Stomach (tissue), 9 donors: Measurements from ENCODE around the gene ZBTB8A. TPM values are rescaled to one million over a fixed set of nuclear protein-coding genes. Genes with fewer than 3 reads are reported as not detected.

Source experiments
- DNase-seq, 2 donors: peaks; one replicate each; pipeline versions ENCODE4 v3.0.0 to v3.0.0-alpha.2; 2013 to 2019
- H3K27ac ChIP-seq, 5 donors: fragments of 200-600 bp in 4 of 5; sonication (generic) in 4 of 5; one replicate each; pipeline ENCODE4 v1.5.1; 2013 to 2019; ENCODE audit warnings: mild to moderate bottlenecking in 1 of 5, moderate library complexity in 1 of 5
- H3K27me3 ChIP-seq, 3 donors: fragments of 200-600 bp; sonication (generic); one replicate each; pipeline ENCODE4 v1.5.1; 2017 to 2019; ENCODE audit warnings: mixed run types in 1 of 3
- H3K36me3 ChIP-seq, 4 donors: fragments of 200-600 bp; sonication (generic); 1 replicate in 3 of 4; 2 replicates in 1 of 4; pipeline ENCODE4 v1.5.1; 2016 to 2019
- H3K4me1 ChIP-seq, 4 donors: fragments of 200-600 bp; sonication (generic); one replicate each; pipeline ENCODE4 v1.5.1; 2016 to 2019
- H3K4me3 ChIP-seq, 4 donors: fragments of 200-600 bp; sonication (generic) in 3 of 4; one replicate each; pipeline ENCODE4 v1.5.1; 2016 to 2019; ENCODE audit warnings: mild to moderate bottlenecking in 1 of 4
- H3K9me3 ChIP-seq, 4 donors: fragments of 200-600 bp; sonication (generic); one replicate each; pipeline ENCODE4 v1.5.1; 2016 to 2019
- CTCF ChIP-seq, 7 experiments: fragments of 450-650 bp in 4 of 7; fragments of 200-600 bp in 3 of 7; sonication (generic) in 3 of 7; IDR thresholded peaks; one replicate each; pipeline ENCODE4 v1.5.1; 2016 to 2019; ENCODE audit warnings: antibody characterized with exemption in 7 of 7, control low read depth in 2 of 7, mild to moderate bottlenecking in 1 of 7
- EP300 ChIP-seq: sonication (generic); formaldehyde crosslinking; IDR thresholded peaks from one replicate; pipeline ENCODE4 v1.6.1; 2017; ENCODE audit warnings: antibody characterized with exemption
- POLR2A ChIP-seq, 4 donors: fragments of 450-650 bp; IDR thresholded peaks; one replicate each; pipeline ENCODE4 v1.6.1; 2016; ENCODE audit warnings: antibody characterized with exemption in 4 of 4, control low read depth in 2 of 4, mild to moderate bottlenecking in 1 of 4, moderate library complexity in 1 of 4
- POLR2AphosphoS5 ChIP-seq, 3 donors: sonication (generic); formaldehyde crosslinking; IDR thresholded peaks; one replicate each; pipeline ENCODE4 v1.6.1; 2016; ENCODE audit warnings: antibody characterized with exemption in 3 of 3
- WGBS, 5 donors: extraction: QIAGEN DNeasy Blood & Tissue Kit in 3 of 5; methylation state at CpG; one replicate each; pipeline versions ENCODE4 v1.1.5 to v1.1.7; 2013 to 2018; 5-methylcytosine and 5-hydroxymethylcytosine counted together
- intact Hi-C: fragments of 100-400 bp; cut with DNase I; formaldehyde crosslinking; loops from one replicate; pipeline ENCODE4 v1.15.1; 2023; ENCODE audit warnings: low total_unique reads
- polyA plus RNA-seq, 3 donors: library from polyadenylated mRNA; stranded (reverse); fragments of 200-250 nt; gene quantifications; one replicate each; pipeline ENCODE4 v1.2.3, GENCODE V29; 2013
- total RNA-seq, 5 donors: library from RNA; depleted of rRNA; stranded (reverse); fragments of >200 nt; gene quantifications; one replicate each; pipeline versions ENCODE4 v1.1.0 to v1.2.3, GENCODE V29; 2014 to 2016
- donor health status: healthy with polysubstance abuse.
- donor health status: Bipolar disorder and iron deficiency.
- donor health status: healthy.

ZBTB8A gene
- total and polyA plus RNA-seq, 8 donors: 0.58 to 23.9 (median 3.1) TPM

DNA sequence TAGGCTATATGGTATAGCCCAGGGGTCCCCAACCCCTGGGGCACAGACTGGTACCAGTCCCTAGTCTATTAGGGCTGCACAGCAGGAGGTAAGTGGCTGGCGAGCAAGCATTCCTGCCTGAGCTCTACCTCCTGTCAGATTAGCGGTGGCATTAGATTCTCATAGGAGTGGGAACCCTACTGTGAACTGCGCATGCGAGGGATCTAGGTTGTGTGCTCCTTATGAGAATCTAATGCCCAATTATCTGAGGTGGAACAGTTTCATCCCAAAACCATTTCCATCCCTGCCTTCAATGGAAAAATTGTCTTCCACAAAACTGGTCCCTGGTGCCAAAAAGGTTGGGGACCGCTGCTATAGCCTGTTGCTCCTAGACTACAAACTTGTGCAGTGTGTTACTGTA lies 22.8 kb upstream of the ZBTB8A start:
- H3K27me3 ChIP-seq: no peaks in the 10 kb centered on the region
- DNase-seq: no peak
- H3K36me3 ChIP-seq: no peaks in the 10 kb centered on the region
- no peak overlapping the region for H3K27ac ChIP-seq
- H3K9me3 ChIP-seq: no peaks in the 10 kb centered on the region
- TF ChIP-seq CTCF (IDR thresholded peaks at IDR 0.05): no peak
- TF ChIP-seq EP300: no peak
- no peak for TF ChIP-seq POLR2A (IDR thresholded peaks at IDR 0.05)
- no peak for TF ChIP-seq POLR2AphosphoS5 (IDR thresholded peaks at IDR 0.05)
- intact Hi-C loops: no loop called here
- WGBS, 5 donors: 84 to 91% (median 90%) methylated on average over 5 of the region's 5 CpGs
- H3K4me1 ChIP-seq: peaks cover 0 to 13% (median 9%) of the 10 kb centered on the region in 4 donors
- no peak overlapping the region for H3K4me3 ChIP-seq

- TF ChIP-seq POLR2A (IDR thresholded peaks at IDR 0.05) (no peak), CTCF (IDR thresholded peaks at IDR 0.05) (no peak), POLR2AphosphoS5 (IDR thresholded peaks at IDR 0.05) (no peak), EP300 (no peak)
- no peak for DNase-seq
- WGBS, 5 donors: 91 to 95% (median 93%) methylated on average over 4 of the region's 4 CpGs
- intact Hi-C loops: no loop called here
- Histone ChIP-seq H3K4me3 (no peak overlapping the region), H3K9me3 (no peaks in the 10 kb centered on the region), H3K27me3 (no peaks in the 10 kb centered on the region), H3K36me3 (no peaks in the 10 kb centered on the region), H3K27ac (no peak overlapping the region), H3K4me1 (peaks cover 0 to 13% (median 9%) of the 10 kb centered on the region in 4 donors)
Observed at GRCh38 chr1:32518976-32519375, 20.3 kb upstream of the ZBTB8A start.

DNA sequence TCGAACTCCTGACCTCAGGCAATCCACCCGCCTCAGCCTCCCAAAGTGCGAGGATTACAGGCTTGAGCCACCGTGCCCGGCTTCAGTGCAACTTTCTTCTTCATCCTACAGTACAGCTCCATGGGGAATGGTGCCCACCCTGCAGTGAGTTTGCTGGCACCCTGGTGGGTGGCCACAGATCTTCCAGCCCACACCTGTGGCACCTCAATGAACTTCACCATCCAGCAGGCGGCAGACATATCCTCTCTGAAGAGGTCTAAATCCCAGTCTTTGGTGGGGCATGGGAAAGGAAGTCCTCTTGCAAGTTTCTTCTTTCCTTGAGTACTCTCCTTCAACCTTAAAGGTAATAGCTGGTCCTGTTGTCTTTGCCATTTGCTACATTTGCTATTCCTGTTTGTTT lies 18.1 kb upstream of the ZBTB8A start:
- intact Hi-C loops: no loop called here
- DNase-seq: no peak
- peak overlapping the region in 2 of 4 donors; percentile 30 to 39 for H3K4me3 ChIP-seq

DNA sequence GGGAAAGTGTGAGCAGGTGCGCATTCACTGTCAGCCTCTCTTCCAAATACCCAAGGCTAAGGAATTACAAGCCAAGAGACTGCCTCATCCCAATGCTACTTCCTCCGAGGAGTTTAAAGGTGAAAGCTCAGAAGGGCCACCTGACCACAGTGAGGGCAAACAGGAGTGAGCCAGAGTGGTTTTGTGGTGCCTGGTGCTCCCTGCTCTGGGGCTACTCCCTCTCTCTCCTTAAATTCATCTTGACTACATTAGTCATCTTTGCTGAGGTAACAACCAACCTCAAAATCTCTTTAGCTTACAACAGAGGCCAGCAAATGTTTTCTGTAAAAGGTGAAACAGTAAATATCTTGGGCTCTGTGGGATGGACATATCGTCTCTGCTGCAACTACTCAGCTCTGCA lies 14.2 kb upstream of the ZBTB8A start:
- H3K27ac ChIP-seq: no peak overlapping the region
- H3K4me1 ChIP-seq: peaks cover 0 to 10% (median 8%) of the 10 kb centered on the region in 4 donors
- H3K36me3 ChIP-seq: no peaks in the 10 kb centered on the region
- no peak for DNase-seq
- no peaks in the 10 kb centered on the region for H3K27me3 ChIP-seq
- 70 to 83% (median 71%) methylated on average over 3 of the region's 3 CpGs for WGBS, 5 donors
- TF ChIP-seq CTCF (IDR thresholded peaks at IDR 0.05): no peak
- TF ChIP-seq EP300: no peak
- no peak for TF ChIP-seq POLR2AphosphoS5 (IDR thresholded peaks at IDR 0.05)
- no peak for TF ChIP-seq POLR2A (IDR thresholded peaks at IDR 0.05)
- intact Hi-C loops: no loop called here
- H3K4me3 ChIP-seq: no peak overlapping the region
- no peaks in the 10 kb centered on the region for H3K9me3 ChIP-seq

More for the DNA sequence above, 18.1 kb upstream of the ZBTB8A start:
- no peak overlapping the region for H3K27ac ChIP-seq
- H3K27me3 ChIP-seq: no peaks in the 10 kb centered on the region
- TF ChIP-seq POLR2AphosphoS5 (IDR thresholded peaks at IDR 0.05) (no peak), EP300 (no peak), CTCF (IDR thresholded peaks at IDR 0.05) (no peak), POLR2A (IDR thresholded peaks at IDR 0.05) (no peak)
- no peaks in the 10 kb centered on the region for H3K9me3 ChIP-seq
- H3K4me1 ChIP-seq: peaks cover 0 to 13% (median 9%) of the 10 kb centered on the region in 4 donors
- no peaks in the 10 kb centered on the region for H3K36me3 ChIP-seq
- WGBS, 5 donors: 83 to 93% (median 93%) methylated on average over 6 of the region's 6 CpGs
